ENCODE data around the gene NYAP1.

- no peak for TF ChIP-seq POLR2A (IDR thresholded peaks at IDR 0.05; ENCODE audit: low read depth, low read length)
- TF ChIP-seq POLR2AphosphoS5 (IDR thresholded peaks at IDR 0.05; ENCODE audit: low read depth, low read length), result no peak
- TF ChIP-seq SPI1 (IDR thresholded peaks at IDR 0.05; ENCODE audit: low read depth, low read length), result no peak
- TF ChIP-seq TAF1 (IDR thresholded peaks at IDR 0.05; ENCODE audit: low read depth, low read length), result no peak
Observed at GRCh38 chr7:100491192-100491578, 7.5 kb downstream of the NYAP1 start.
